COLO829 (cell line): ENCODE measurements around the gene TANGO2.

ENCODE experiments used
- DNase-seq: peaks from one replicate; pipeline ENCODE4 v3.0.0; 2012; ENCODE audit warnings: low spot score

The TANGO2 gene

GRCh38 chr22:20013382-20013871, 7.5 kb upstream of the TANGO2 start:
- no peak for DNase-seq

- no peak for DNase-seq
Measured at GRCh38 chr22:20014526-20015186, 6.3 kb upstream of the TANGO2 start.

GRCh38 chr22:20015187-20015625, 5.7 kb upstream of the TANGO2 start:
- no peak for DNase-seq

GRCh38 chr22:20015971-20016733, 4.8 kb upstream of the TANGO2 start:
- DNase-seq = no peak

GRCh38 chr22:20016734-20017621, 3.9 kb upstream of the TANGO2 start, which contains the start of gene ARVCF:
ARVCF (minus strand) TSS chr22:20016823; CDS start chr22:19990794, 26,029 bp downstream.
- peak; percentile 98 for DNase-seq

GRCh38 chr22:20017622-20017958, 3.3 kb upstream of the TANGO2 start:
- DNase-seq = no peak

- DNase-seq = no peak
Measured at GRCh38 chr22:20018001-20018400, 2.9 kb upstream of the TANGO2 start.

GRCh38 chr22:20019661-20020532, 1.0 kb upstream of the TANGO2 start:
- no peak for DNase-seq

GRCh38 chr22:20021196-20022181, 579 bp downstream of the TANGO2 start:
- DNase-seq = peak; percentile 33

- no peak for DNase-seq
Measured at GRCh38 chr22:20022231-20022977, 1.5 kb downstream of the TANGO2 start.

- DNase-seq = no peak
Measured at GRCh38 chr22:20022978-20023613, 2.2 kb downstream of the TANGO2 start.

GRCh38 chr22:20024225-20024624, 3.3 kb downstream of the TANGO2 start:
- no peak for DNase-seq

GRCh38 chr22:20024650-20025397, 3.9 kb downstream of the TANGO2 start:
- DNase-seq = no peak

GRCh38 chr22:20025401-20026203, 4.7 kb downstream of the TANGO2 start:
- no peak for DNase-seq

- DNase-seq = no peak
Measured at GRCh38 chr22:20026204-20026908, 5.4 kb downstream of the TANGO2 start.

- DNase-seq = no peak
Measured at GRCh38 chr22:20026996-20027601, 6.2 kb downstream of the TANGO2 start.
